ENCODE data around the gene UBE2C.

GRCh38 chr20:45835329-45835765, 22.9 kb downstream of the UBE2C start:
- TF ChIP-seq CTCF (conservative IDR thresholded peaks at IDR 0.05), result no peak
- no peak for TF ChIP-seq ZFX (IDR thresholded peaks at IDR 0.05)
